Hematopoietic multipotent progenitor cell (in vitro differentiated cells): ENCODE measurements around the gene SDC3. TPM values are rescaled to one million over a fixed set of nuclear protein-coding genes. Genes with fewer than 3 reads are reported as not detected.

Source experiments
- DNase-seq, 3 donors: peaks; one replicate each; pipeline ENCODE4 v3.0.0-alpha.2; 2011 to 2015; ENCODE audit warnings: low read depth in 2 of 3, low spot score in 2 of 3
- total RNA-seq: library from RNA; depleted of rRNA; stranded (reverse); fragments of >200 nt; gene quantifications from one replicate; pipeline ENCODE4 v1.2.3, GENCODE V29; 2012

SDC3 gene
- total RNA-seq, 1 donor: under 0.01 TPM

DNA sequence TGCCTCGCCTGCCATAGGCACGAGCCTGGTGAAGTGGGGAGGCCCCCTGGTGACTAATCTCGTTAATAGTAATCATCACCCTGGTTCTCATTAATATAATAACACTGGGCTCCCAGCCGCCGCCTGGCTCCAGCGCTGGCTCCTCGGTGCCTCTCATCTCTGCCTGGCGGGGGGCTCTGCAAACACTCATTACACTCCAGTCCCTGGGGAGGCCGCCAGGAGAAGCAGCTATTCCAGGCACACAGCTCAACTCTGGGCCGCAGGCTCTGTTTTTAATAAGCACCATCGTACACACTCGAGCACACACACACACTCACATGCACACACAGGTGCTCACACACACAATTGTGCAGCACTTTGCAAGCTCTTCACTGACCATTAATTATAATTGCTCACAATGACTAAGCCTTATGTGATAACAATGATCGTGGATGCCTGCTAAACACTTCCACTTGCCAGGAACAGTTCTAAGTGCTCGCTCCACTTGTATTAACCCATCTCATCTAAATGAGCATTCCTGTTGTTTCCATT, 52.2 kb downstream of the SDC3 start:
- no peak for DNase-seq

DNA sequence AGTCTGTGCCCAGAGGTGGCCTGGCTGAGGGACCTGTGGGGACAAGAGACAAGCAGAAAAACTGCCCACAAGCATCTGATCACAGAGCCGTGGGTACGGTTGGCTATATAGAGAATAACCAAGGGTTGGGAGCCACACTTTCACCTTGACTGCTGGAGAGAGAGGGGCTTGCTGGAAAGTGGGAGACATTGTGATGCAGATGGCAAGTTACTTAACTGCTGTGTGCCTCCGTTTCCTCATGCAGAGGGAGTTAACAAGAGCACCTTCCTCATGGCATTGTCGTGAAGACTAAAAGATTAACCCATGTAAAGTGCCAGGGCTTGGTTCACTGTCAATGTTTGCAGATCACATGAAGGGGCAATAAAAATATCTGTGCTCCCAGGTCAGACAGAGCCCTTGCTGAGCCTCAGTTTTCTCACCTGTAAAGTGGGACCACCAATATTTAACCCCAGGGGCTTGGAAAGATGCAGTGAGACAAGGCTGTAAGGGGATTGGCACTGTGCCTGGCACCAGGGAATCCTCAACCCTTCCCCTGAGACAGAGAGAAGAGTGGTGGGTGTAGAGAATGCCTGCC, 52.8 kb downstream of the SDC3 start:
- DNase-seq: no peak

DNA sequence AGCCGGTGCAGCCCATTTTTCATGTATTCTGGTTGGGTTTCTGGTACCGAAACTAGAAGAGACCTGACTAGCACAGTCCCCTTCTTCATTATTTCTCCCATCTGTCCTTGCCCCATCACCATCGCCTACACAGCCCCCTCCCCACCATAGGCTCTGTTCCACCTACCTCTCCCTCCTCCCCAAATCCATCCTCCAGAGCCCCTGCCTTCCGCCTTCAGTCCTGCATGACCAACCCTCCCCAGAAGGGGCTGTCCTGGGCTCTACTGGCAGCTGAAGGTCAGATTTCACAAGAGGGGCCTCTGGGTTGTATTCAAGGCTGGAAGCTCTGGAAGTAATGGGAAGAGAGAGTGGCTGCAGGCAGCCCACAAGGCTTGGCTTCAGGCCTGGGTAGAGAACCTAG, 55.2 kb downstream of the SDC3 start:
- no peak for DNase-seq

DNA sequence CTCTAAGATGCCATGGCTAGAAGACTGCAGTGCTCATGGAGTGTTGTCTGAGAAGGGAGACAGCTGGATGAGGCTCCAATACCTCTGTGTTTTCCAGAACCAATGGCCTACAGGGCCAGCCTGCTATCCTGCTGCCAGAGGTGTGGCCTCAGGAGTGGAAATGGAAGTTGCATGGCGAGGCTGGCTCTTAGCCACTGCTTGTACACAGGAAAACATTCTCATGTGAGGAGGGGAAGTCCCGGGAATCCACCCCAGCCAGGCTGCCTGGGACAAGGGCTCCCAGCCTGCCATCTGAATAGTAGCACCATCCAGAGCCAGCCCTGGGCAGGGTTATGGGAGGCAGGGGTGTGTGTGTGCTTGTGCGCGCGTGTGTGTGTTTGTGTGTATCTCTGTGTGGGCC, 56.5 kb downstream of the SDC3 start:
- no peak for DNase-seq

DNA sequence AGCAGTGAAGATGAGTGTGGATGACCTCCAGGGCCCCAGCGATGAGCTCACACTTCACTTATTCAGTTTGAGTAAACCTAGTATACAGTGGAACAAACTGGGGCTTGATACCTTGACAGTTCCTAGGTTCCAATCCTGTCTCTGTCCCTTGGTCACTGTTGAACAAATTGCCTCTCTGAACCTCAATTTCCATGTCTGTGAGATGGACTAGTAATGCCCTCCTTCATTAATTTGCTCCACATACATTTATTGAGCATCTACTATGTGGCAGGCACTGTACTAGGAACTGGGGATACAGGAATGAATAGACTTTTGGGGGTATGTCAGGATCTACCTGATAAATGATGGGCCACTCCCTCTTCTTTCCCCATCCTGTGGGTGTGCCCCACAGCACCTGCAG, 57.3 kb downstream of the SDC3 start:
- DNase-seq: no peak

DNA sequence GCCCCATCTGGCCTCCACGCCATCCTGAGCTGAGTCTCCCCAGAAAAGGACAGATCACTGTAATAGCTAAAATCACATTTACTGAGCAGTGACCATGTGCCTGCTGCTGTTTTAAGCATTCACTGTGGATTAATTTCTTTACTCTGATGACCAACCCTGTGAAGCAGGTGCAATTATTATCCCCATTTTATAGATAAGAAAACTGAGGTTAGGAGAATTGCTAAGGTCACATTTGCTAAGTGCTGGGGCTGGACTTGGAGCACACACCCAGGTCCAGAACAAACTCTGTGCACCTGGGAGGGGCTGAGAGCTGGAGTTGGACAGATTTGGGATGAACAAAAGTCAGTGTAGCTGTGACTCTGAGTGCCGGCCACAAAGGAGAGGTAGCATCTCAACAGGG, 58.0 kb downstream of the SDC3 start:
- DNase-seq: no peak

DNA sequence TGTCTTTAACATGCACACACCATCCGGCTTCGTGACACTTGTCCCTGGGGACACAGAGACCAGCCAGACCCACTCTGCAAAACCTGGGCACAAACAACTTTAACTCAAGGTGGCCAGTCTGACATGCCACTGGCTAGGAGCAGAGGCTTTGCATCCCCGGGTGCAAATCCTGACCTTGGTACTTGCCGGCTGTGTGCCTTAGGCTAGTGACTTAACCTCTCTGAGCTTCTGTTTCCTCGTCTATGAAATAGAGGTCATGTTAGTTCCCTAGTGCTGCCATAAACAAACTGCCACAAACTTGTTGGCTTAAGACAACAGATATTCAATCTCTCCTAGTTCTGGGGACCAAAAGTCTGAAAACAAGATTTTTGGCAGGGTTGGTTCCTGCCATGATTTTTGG, 60.4 kb downstream of the SDC3 start:
- DNase-seq: no peak

DNA sequence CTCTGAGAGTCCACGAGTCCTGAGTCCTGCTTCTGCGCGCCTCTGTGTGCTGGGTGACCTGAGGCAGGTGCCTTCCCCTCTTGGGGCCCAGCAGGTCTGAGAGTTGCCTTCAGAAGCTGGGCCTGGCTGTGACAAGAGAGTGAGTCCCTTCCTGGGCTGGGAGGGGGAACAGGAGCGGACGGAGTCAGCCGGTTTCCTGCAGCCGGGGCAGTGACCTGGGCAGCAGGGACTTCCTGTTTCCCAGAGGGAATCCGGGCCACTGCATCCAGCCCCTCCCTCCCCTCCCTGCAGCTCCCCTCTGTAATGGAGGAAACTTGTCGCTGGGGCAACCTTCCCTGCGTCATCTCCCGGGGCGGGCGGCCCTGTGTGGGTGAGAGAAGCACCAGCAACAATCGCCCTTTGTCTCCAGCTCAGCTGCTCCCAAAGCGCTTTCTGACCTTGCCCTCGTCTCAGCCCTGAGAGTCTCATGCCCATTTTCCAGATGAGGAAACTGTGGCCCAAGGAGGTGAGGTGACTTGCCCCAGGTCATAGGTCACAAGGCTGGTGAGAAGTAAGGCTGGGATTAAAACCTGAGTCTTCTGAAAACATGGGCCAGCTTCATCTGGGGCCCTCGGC, 61.1 kb downstream of the SDC3 start:
- DNase-seq: no peak

DNA sequence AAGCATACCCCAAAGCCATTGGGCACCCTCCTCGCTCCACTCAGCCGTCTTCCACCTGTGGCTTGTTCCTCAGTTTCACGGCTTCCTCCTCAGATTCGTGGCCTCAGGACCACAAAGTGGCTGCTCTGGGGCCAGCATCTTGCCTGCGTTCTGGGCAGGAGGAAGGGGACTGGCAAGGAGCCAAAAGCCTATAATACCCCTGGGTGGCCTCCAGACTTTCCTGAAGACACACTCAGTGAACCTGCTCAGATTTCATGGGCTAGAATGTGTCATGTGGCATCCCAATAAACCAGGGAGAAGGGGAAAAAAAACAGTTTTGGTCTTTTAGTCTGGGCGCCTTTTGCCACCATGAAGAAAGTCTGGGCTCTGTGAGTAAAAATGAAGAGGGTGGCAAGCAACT, 62.0 kb downstream of the SDC3 start:
- DNase-seq: no peak

DNA sequence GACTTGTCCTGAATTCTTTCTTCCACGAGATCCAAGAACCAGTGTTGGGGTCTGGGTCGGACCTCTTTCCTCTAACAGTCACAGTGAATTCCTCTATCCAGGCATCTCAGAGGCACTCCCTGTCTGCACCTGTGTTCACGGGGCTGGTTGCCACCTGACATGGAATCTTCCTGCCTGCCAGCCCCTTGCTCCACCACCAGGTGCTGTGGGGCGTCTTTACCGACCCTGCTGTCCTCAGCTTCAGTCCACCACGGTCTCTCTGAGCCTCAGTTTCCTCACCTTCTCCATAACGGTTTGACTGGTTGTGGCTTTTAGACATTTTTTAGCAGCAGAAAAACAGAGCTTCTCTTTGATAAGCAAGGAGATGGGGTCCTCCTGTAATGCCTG, 62.7 kb downstream of the SDC3 start:
- DNase-seq: no peak

DNA sequence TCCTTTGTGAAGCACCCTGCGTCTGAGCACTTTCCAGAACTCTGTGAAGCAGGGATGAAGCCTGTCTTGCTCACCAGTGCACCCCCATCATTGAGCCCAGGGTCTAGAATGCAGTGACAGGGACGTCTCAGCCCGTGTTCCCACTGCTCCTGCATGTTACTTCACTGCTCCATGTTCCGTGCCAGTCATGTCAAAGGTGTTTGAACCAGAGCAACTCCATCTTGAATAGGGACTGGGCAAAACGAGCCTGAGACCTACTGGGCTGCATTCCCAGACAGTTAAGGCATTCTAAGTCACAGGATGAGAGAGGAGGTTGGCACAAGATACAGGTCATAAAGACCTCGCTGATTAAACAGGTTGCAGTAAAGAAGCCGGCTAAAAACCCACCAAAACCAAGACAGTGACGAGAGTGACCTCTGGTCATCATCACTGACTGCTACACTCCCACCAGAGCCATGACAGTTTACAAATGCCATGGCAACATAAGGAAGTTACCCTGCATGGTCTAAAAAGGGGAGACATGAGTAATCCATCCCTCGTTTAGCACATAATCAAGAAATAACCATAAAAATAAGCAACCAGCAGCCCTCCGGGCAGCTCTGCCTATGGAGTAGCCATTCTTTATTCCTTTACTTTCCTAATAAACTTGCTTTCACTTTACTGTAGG, 63.2 kb downstream of the SDC3 start:
- no peak for DNase-seq

DNA sequence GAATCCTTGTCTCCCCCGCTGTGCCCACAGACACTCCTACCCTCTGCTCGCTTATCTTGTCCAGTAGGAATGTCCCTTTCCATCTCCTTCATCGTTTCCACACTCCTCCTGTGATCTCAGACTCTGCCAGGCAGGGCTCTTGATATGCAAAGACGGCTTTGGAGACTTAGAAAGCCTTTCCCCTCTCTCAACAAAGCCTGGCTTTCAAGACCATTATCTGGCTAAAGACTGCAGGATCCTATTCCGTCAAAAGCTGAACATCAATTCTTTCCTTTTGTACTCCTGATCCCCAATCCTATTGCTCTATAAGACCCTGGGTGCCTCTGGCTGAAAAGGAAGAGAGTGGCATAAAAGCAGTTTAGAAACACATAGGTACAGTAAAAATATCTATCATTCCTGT, 63.9 kb downstream of the SDC3 start:
- DNase-seq: no peak

DNA sequence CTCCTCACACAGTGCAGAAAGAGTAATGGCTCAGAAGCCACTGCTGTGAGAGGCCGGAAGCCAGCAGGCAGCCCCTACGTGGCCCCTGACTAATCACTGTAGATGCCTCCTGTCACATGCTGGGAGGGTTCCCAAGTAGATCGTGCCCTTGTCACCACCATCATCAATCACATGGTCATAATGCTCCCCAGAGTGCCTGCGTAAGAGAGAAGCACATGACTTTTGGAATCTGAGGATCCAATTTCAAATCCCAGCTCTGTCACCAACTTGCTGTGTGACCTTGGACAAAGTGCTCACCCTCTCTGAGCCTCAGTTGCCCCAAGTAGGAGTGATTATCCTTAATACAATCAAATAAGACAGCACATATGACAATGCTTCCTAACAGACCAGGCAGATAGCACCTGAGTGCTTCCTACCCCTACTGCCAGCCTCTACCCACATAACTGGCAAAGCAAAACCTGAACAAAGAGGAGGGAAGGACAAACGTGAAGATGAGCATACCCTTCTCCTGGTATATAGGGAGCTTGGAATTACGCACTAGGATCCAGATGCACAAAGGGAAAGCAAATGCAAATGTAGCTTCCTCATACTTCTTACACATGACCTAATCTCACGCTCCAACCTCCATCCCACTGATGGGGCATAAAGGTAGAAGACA, 65.7 kb downstream of the SDC3 start:
- DNase-seq: no peak

DNA sequence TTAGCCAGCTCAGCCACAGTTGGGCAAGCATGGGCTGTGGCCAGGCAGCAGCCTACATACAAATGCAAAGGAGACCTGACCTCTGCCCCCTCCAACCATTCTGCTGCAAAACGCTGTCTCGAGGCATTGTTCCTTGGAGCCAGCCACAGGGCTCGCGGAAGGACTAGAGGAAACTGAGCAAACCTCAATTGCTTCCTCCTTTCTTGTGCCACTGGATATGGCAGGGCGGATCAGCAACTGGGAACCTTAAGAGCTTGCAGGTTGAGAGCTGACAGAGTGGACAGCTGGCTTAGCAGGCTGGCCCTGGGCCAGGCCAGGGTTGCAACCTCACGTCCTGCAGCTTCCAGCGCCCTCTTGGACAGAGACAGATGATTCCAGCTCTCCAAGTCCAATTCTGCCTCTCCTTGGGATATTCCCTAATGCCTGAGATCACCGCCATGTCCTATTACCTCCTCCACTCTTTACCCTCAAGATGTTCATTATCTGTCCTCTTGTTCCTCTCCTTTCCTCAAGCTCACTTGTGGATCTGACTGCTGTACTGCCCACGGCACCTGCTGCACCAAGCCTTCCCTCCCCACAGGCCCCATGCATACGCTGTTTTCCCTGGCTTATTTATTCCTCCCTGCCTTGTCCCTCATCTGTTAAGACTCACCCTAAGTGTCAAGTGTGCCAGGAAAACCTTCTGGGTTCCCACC, 67.5 kb downstream of the SDC3 start:
- DNase-seq: peak in 1 of 3 donors; percentile 57

DNA sequence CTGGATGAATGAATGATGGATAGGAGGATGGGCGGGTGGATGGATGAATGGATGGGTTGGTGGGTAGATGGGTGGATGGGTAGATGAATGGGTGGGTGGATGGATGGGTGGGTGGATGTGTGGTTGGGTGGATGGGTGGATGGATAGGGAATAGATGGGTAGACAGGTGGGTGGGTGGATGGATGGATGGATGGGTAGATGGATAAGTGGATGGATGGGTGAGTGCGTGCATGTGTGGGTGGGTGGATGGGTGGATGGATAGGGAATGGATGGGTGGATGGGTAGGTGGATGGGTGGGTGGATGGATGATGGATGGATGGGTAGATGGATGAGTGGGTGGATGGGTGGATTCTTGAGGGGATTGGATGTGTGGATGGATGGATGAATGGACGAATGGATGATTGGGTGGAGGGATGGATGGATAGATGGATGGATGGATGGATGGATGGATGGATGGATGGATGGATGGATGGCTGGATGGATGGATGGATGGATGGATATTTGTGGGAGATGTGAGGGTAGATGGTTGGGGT, 68.7 kb downstream of the SDC3 start:
- no peak for DNase-seq

DNA sequence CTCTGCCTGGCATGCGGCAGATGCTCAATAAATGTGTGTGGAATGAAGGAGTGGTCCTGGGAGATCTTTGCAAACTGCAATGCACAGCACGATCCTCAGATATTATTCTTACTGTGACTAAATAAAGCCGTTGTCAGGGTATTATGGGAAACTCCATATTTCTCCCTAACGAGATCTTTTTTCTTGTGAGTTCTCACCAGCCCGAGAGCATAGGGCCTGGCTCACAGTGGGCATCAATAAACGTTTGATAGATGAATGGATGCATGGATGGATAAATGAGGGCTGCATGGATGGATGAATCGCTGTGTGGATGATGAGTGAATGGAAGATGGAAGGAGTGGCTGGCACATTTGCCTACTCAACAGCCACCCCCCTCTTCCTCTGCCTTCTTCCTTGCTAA, 69.6 kb downstream of the SDC3 start:
- DNase-seq: no peak

DNA sequence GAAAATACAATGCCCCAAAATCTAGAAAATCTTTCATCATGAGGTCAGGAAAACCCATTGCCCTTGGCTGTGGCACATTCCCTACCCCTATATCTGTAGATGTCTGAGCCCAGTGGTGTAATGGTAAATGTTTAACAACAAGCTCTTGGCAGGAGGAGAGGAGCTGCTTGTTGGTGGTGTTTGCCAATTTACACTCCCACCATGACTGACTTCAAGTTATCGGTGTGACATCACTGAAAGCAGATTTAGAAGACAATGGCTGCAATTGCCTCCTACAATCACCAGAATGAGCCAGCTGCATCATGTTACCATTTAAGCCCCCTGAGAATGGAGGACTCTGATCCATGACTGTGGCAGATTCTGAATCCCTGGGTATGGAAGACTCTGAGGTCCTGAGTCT, 70.9 kb downstream of the SDC3 start:
- no peak for DNase-seq

DNA sequence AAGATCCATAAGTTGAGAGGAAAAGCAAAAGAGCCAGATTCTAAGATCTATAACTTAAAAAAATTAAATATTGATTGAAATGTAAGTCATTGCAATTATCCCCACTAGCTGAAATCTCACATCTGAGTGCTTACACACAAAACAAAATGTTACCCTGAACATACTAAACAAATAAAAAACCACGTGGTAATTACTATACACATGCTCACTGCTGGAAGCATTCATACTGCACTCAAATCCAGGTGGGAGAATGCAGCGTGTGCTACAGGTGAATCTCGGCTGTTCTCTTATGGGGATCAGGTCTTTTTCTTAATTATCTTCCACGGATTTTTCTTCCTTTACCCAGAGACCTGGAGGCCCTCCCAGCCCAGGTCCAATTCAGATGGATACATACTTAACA, 74.3 kb downstream of the SDC3 start:
- no peak for DNase-seq

DNA sequence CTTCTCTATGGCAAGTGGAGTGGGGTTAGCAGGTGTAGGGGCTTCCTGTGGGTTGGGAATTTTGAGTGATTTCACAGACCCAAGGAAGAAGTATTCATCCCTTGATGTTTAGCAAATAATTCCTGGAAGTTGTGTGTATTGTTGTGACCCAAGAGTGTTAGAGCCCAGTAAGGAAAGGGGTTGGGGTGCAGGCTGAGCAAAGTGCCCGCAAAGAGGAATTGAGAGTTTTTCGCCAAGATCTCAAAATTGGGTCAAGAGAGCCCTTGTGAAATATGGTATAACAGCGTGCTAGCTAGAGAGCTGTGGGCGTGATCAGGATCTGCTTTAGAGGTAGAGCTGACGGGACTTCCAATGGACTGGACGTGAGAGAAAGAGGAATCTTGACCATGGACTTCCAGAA, 78.0 kb downstream of the SDC3 start:
- no peak for DNase-seq

DNA sequence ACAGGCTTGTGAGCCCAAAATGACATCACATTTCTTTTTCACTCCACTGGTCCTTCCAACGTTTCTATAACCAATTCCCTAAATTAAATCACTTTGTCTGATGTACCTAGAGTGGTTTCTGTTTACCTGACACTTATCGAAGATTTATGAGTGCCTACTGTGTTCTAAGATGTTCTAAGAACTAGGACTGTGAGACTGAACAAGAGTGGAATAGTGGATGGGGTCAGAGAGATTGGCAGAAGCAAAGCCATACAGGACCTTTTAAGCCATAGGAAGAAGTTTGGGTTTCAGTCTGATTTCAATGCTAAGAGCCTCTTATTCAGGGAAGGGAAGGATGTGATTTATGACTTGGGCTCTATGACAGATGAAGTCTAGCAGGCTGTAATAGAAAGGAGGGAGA, 78.7 kb downstream of the SDC3 start:
- DNase-seq: no peak
